Lung (tissue), 12 donors: ENCODE measurements around the gene KCNJ11. TPM values are rescaled to one million over a fixed set of nuclear protein-coding genes. Genes with fewer than 3 reads are reported as not detected.

Experiments used
- ATAC-seq: fragments of 200-7000 bp; cut with Tn5 transposase; one replicate; pipeline ENCODE4 v1.9.1; 2020; ENCODE audit warnings: moderate number of reproducible peaks; ENCODE audit not compliant: insufficient read depth, low FRiP score
- DNase-seq, 3 donors: peaks; one replicate each; pipeline ENCODE4 v3.0.0-alpha.2; 2013 to 2017
- H3K27ac ChIP-seq, 2 donors: one replicate each; pipeline ENCODE4 v1.5.1; 2013; ENCODE audit warnings: mild to moderate bottlenecking in 2 of 2, moderate library complexity in 2 of 2, control low read depth in 1 of 2, inconsistent platforms in 1 of 2, low read depth in 1 of 2, low read length in 1 of 2
- H3K27me3 ChIP-seq, 3 donors: one replicate each; pipeline ENCODE4 v1.5.1; 2013; ENCODE audit warnings: low read length in 2 of 3; ENCODE audit not compliant: control insufficient read depth in 3 of 3, insufficient read depth in 3 of 3
- H3K36me3 ChIP-seq, 4 donors: one replicate each; pipeline ENCODE4 v1.5.1; 2013; ENCODE audit warnings: low read length in 4 of 4, mild to moderate bottlenecking in 1 of 4, moderate library complexity in 1 of 4; ENCODE audit not compliant: control insufficient read depth in 4 of 4, insufficient read depth in 4 of 4
- H3K4me1 ChIP-seq, 5 donors: one replicate each; pipeline ENCODE4 v1.5.1; 2013; ENCODE audit warnings: low read length in 5 of 5, mild to moderate bottlenecking in 2 of 5, moderate library complexity in 1 of 5; ENCODE audit not compliant: control insufficient read depth in 5 of 5, insufficient read depth in 5 of 5
- H3K4me3 ChIP-seq: one replicate; pipeline ENCODE4 v1.5.1; 2013; ENCODE audit warnings: mild to moderate bottlenecking, control low read depth, moderate library complexity
- H3K9ac ChIP-seq, 2 donors: one replicate each; pipeline ENCODE4 v1.5.1; 2013; ENCODE audit warnings: low read length in 2 of 2, control low read depth in 1 of 2; ENCODE audit not compliant: insufficient read depth in 1 of 2
- H3K9me3 ChIP-seq, 4 donors: one replicate each; pipeline ENCODE4 v1.5.1; 2013; ENCODE audit warnings: low read length in 3 of 4, mild to moderate bottlenecking in 1 of 4, moderate library complexity in 1 of 4; ENCODE audit not compliant: control insufficient read depth in 4 of 4, insufficient read depth in 3 of 4
- CTCF ChIP-seq: IDR thresholded peaks from 2 replicates; pipeline ENCODE4 v1.5.1; 2012; ENCODE audit warnings: mild to moderate bottlenecking; ENCODE audit errors: control extremely low read depth, extremely low read depth
- WGBS, 2 donors: extraction: QIAGEN DNeasy Blood & Tissue Kit; methylation state at CpG; one replicate each; pipeline ENCODE4 v1.1.7; 2013; 5-methylcytosine and 5-hydroxymethylcytosine counted together
- polyA plus RNA-seq, 2 donors: library from polyadenylated mRNA; stranded (reverse); fragments of 200-250 nt; gene quantifications; one replicate each; pipeline ENCODE4 v1.2.1, GENCODE V29; 2013
- total RNA-seq, 2 donors: library from RNA; depleted of rRNA in 1 of 2; stranded (reverse); fragments of >200 nt in 1 of 2; gene quantifications; one replicate each; pipeline ENCODE4 v1.2.1, GENCODE V29; 2014 to 2021
- donor health status: control.
- donor health status: control.
- donor health status: Bipolar disorder and iron deficiency.
- donor health status: healthy.
- donor health status: DM: yes; HTN: yes; CAD: no.

The KCNJ11 gene
- total and polyA plus RNA-seq, 4 donors: 2.3 to 4.5 (median 2.8) TPM

DNA sequence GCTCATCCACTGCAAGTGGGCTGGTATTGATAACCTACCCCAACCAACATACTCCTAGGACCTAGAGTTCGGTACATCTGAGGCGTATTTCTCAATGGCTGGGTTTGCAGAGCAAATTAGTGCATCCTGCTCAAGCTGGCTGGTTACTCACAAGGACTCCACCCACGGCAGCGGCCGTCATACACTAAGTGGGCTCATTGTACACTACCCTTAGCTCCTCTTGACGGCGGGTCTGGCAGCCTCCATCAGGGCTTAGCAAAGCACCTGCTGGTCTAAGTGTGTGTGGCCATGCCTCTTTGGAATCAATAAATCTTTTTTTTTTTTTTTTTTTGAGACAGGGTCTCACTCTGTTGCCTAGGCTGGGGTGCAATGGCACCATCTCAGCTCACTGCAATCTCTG, 20.2 kb upstream of the KCNJ11 start:
- no peak for DNase-seq
- Histone ChIP-seq H3K36me3 (no peaks in the 10 kb centered on the region), H3K9ac (no peak overlapping the region), H3K27ac (no peak overlapping the region), H3K4me1 (peaks cover 0 to 17% (median 7%) of the 10 kb centered on the region in 5 donors), H3K4me3 (no peak overlapping the region), H3K27me3 (no peaks in the 10 kb centered on the region), H3K9me3 (no peaks in the 10 kb centered on the region)
- no peak for ATAC-seq
- WGBS, 2 donors: 95 to 98% methylated on average over 7 of the region's 7 CpGs
- TF ChIP-seq CTCF: no peak

DNA sequence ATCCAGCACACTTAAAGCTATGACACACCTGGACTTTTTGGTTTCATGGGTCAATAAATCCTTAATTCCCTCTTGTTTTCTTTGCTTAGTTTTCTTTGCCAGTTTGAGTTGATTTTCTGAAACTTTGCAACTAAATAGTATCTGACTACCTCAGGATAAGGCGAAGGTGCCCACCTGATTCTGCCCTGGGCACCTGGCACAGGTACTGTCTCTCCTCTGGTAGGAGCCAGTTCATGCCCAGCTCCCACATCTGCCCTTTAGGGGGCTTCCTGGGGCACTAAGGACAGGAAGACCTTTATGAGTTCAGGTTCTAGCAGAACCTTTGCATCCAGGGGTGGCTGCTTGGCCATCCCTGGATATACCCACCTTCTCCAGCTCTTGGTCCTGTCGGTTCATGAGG, 19.6 kb upstream of the KCNJ11 start:
- Histone ChIP-seq H3K27ac (no peak overlapping the region), H3K4me3 (no peak overlapping the region), H3K36me3 (no peaks in the 10 kb centered on the region), H3K4me1 (peaks cover 0 to 17% (median 7%) of the 10 kb centered on the region in 5 donors), H3K9ac (no peak overlapping the region), H3K27me3 (no peaks in the 10 kb centered on the region), H3K9me3 (no peaks in the 10 kb centered on the region)
- no peak for DNase-seq
- no peak for TF ChIP-seq CTCF
- 93 to 94% methylated on average over 2 of the region's 2 CpGs for WGBS, 2 donors
- ATAC-seq: no peak

DNA sequence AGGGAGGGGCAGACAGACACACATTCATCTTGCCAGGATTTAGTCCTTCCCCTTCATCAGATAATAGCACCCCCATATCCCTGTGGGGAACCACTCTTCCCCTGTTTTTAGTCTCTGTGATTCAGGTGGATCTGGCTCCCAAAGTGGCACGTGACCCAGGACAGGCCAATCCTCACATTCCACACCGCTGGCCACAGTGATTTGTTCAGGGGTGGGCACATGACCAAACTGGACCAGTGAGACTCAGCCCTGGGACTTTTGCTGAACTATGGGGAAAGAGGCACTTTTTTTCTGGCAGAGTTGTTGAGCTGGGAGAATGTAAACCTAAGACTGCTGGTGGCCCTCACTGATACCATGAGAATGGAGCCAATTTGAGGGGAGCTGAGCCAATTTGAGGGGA, 19.1 kb upstream of the KCNJ11 start:
- WGBS, 2 donors: 95 to 97% methylated on average over 2 of the region's 2 CpGs
- no peaks in the 10 kb centered on the region for H3K9me3 ChIP-seq
- H3K27ac ChIP-seq: no peak overlapping the region
- DNase-seq (no peak), ATAC-seq (no peak)
- no peaks in the 10 kb centered on the region for H3K36me3 ChIP-seq
- TF ChIP-seq CTCF: no peak
- no peaks in the 10 kb centered on the region for H3K27me3 ChIP-seq
- H3K4me3 ChIP-seq: no peak overlapping the region
- H3K9ac ChIP-seq: no peak overlapping the region
- H3K4me1 ChIP-seq: peaks cover 0 to 17% (median 7%) of the 10 kb centered on the region in 5 donors

GRCh38 chr11:17406818-17407149, 18.3 kb upstream of the KCNJ11 start:
- WGBS, 2 donors: 92 to 95% methylated on average over 13 of the region's 13 CpGs
- no peaks in the 10 kb centered on the region for H3K36me3 ChIP-seq
- H3K4me3 ChIP-seq: no peak overlapping the region
- H3K9ac ChIP-seq: no peak overlapping the region
- H3K27ac ChIP-seq: peak overlapping the region in 1 of 2 donors; percentile 68
- no peak for TF ChIP-seq CTCF
- no peaks in the 10 kb centered on the region for H3K27me3 ChIP-seq
- H3K9me3 ChIP-seq: no peaks in the 10 kb centered on the region
- DNase-seq: no peak
- ATAC-seq: no peak
- peaks cover 0 to 15% (median 7%) of the 10 kb centered on the region in 5 donors for H3K4me1 ChIP-seq
